ENCODE data around the gene ITM2B.

The ITM2B gene

GRCh38 chr13:48236528-48237353 is 3.7 kb downstream of the ITM2B start:
- TF ChIP-seq GATA2 (IDR thresholded peaks at IDR 0.05; ENCODE audit: low read depth, low read length): no peak
- no peak for TF ChIP-seq GATA3 (IDR thresholded peaks at IDR 0.05; ENCODE audit: low read depth, low read length)

- TF ChIP-seq GATA2 (IDR thresholded peaks at IDR 0.05; ENCODE audit: low read depth, low read length) (no peak), GATA3 (IDR thresholded peaks at IDR 0.05; ENCODE audit: low read depth, low read length) (no peak)
These were observed 8.6 kb downstream of the ITM2B start for GRCh38 chr13:48241651-48242050.

- no peak for TF ChIP-seq GATA3 (IDR thresholded peaks at IDR 0.05; ENCODE audit: low read depth, low read length)
- no peak for TF ChIP-seq GATA2 (IDR thresholded peaks at IDR 0.05; ENCODE audit: low read depth, low read length)
These were observed 9.7 kb downstream of the ITM2B start for GRCh38 chr13:48242677-48243076.

GRCh38 chr13:48244159-48244558 is 11.2 kb downstream of the ITM2B start:
- TF ChIP-seq GATA3 (IDR thresholded peaks at IDR 0.05; ENCODE audit: low read depth, low read length) (no peak), GATA2 (IDR thresholded peaks at IDR 0.05; ENCODE audit: low read depth, low read length) (no peak)

GRCh38 chr13:48246102-48246501 is 13.1 kb downstream of the ITM2B start:
- no peak for TF ChIP-seq GATA2 (IDR thresholded peaks at IDR 0.05; ENCODE audit: low read depth, low read length)
- no peak for TF ChIP-seq GATA3 (IDR thresholded peaks at IDR 0.05; ENCODE audit: low read depth, low read length)

GRCh38 chr13:48249018-48249417 is 16.0 kb downstream of the ITM2B start:
- TF ChIP-seq GATA3 (IDR thresholded peaks at IDR 0.05; ENCODE audit: low read depth, low read length): no peak
- no peak for TF ChIP-seq GATA2 (IDR thresholded peaks at IDR 0.05; ENCODE audit: low read depth, low read length)

GRCh38 chr13:48251611-48252081 is 18.6 kb downstream of the ITM2B start:
- TF ChIP-seq GATA3 (IDR thresholded peaks at IDR 0.05; ENCODE audit: low read depth, low read length) (no peak), GATA2 (IDR thresholded peaks at IDR 0.05; ENCODE audit: low read depth, low read length) (no peak)

- TF ChIP-seq GATA3 (IDR thresholded peaks at IDR 0.05; ENCODE audit: low read depth, low read length) (no peak), GATA2 (IDR thresholded peaks at IDR 0.05; ENCODE audit: low read depth, low read length) (no peak)
These were observed 19.2 kb downstream of the ITM2B start for GRCh38 chr13:48252176-48252575.

GRCh38 chr13:48253849-48254248 is 20.8 kb downstream of the ITM2B start:
- TF ChIP-seq GATA2 (IDR thresholded peaks at IDR 0.05; ENCODE audit: low read depth, low read length) (no peak), GATA3 (IDR thresholded peaks at IDR 0.05; ENCODE audit: low read depth, low read length) (no peak)

GRCh38 chr13:48255090-48255489 is 22.1 kb downstream of the ITM2B start:
- TF ChIP-seq GATA3 (IDR thresholded peaks at IDR 0.05; ENCODE audit: low read depth, low read length) (no peak), GATA2 (IDR thresholded peaks at IDR 0.05; ENCODE audit: low read depth, low read length) (no peak)

- TF ChIP-seq GATA3 (IDR thresholded peaks at IDR 0.05; ENCODE audit: low read depth, low read length): no peak
- TF ChIP-seq GATA2 (IDR thresholded peaks at IDR 0.05; ENCODE audit: low read depth, low read length): no peak
These were observed 22.9 kb downstream of the ITM2B start for GRCh38 chr13:48255954-48256353.

- TF ChIP-seq GATA3 (IDR thresholded peaks at IDR 0.05; ENCODE audit: low read depth, low read length): no peak
These were observed 25.0 kb downstream of the ITM2B start for GRCh38 chr13:48258002-48258401.

- TF ChIP-seq GATA2 (IDR thresholded peaks at IDR 0.05; ENCODE audit: low read depth, low read length) (no peak), GATA3 (IDR thresholded peaks at IDR 0.05; ENCODE audit: low read depth, low read length) (no peak)
These were observed 25.4 kb downstream of the ITM2B start for GRCh38 chr13:48258430-48258829.

- no peak for TF ChIP-seq GATA3 (IDR thresholded peaks at IDR 0.05; ENCODE audit: low read depth, low read length)
- TF ChIP-seq GATA2 (IDR thresholded peaks at IDR 0.05; ENCODE audit: low read depth, low read length): no peak
These were observed 28.0 kb downstream of the ITM2B start for GRCh38 chr13:48260970-48261369.

GRCh38 chr13:48263196-48263595 is 30.2 kb downstream of the ITM2B start:
- TF ChIP-seq GATA2 (IDR thresholded peaks at IDR 0.05; ENCODE audit: low read depth, low read length) (no peak), GATA3 (IDR thresholded peaks at IDR 0.05; ENCODE audit: low read depth, low read length) (no peak)
